IMR-90 (cell line): ENCODE data around the gene ABCG4. TPM values are rescaled to one million over a fixed set of nuclear protein-coding genes. Genes with fewer than 3 reads are reported as not detected.

Experiments
- ATAC-seq: fragments of 200-7000 bp; cut with Tn5 transposase; 2 replicates; pipeline ENCODE4 v1.9.1; 2020; ENCODE audit warnings: low read depth, mild to moderate bottlenecking, moderate library complexity
- BruUV-seq: library from RNA; stranded (reverse); fragments of 400-500 nt; replicated peaks from 2 replicates; lab custom pipeline; 2021; lab: Mats Ljungman, UMichigan
- CTCF ChIA-PET: fragments of 300-600 bp; formaldehyde crosslinking; extraction: SDS; loops from one replicate; lab custom pipeline; 2021; ENCODE audit warnings: antibody characterized with exemption; lab: Yijun Ruan, JAX
- POLR2A ChIA-PET: fragments of 300-600 bp; sonication (Branson Sonifier 250); formaldehyde crosslinking; loops from one replicate; lab custom pipeline; 2022; ENCODE audit warnings: antibody characterized with exemption; ENCODE audit not compliant: unreplicated experiment; lab: Charles Lee
- DNase-seq: peaks from one replicate; pipeline ENCODE4 v3.0.0; 2013
- H2AFZ ChIP-seq: replicated peaks from 2 replicates; pipeline ENCODE3; 2013; ENCODE audit warnings: low read length, mild to moderate bottlenecking; ENCODE audit not compliant: poor library complexity
- H2AK5ac ChIP-seq: 2 replicates; pipeline ENCODE4 v1.6.1; 2013; ENCODE audit warnings: low read depth, low read length, inconsistent platforms
- H2AK9ac ChIP-seq: replicated peaks from 2 replicates; pipeline ENCODE3; 2013; ENCODE audit warnings: mild to moderate bottlenecking, low read depth, low read length, moderate library complexity; ENCODE audit not compliant: poor library complexity
- H2BK120ac ChIP-seq: 2 replicates; pipeline ENCODE4 v1.6.1; 2013; ENCODE audit warnings: low read depth, low read length, inconsistent platforms
- H2BK15ac ChIP-seq: 3 replicates; pipeline ENCODE4 v1.6.1; 2013; ENCODE audit warnings: low read depth, low read length, inconsistent platforms
- H2BK20ac ChIP-seq: 2 replicates; pipeline ENCODE4 v1.6.1; 2013; ENCODE audit warnings: low read depth, mild to moderate bottlenecking, inconsistent platforms, low read length, moderate library complexity
- H2BK5ac ChIP-seq: 2 replicates; pipeline ENCODE4 v1.6.1; 2013; ENCODE audit warnings: mild to moderate bottlenecking, low read depth, low read length, inconsistent platforms; ENCODE audit not compliant: poor library complexity, severe bottlenecking
- H3K14ac ChIP-seq: replicated peaks from 2 replicates; pipeline ENCODE4 v1.6.1; 2013; ENCODE audit warnings: low read depth, low read length, inconsistent platforms
- H3K18ac ChIP-seq: 2 replicates; pipeline ENCODE4 v1.6.1; 2013; ENCODE audit warnings: low read depth, low read length, control low read depth
- H3K23ac ChIP-seq: 2 replicates; pipeline ENCODE4 v1.6.1; 2013; ENCODE audit warnings: low read depth, low read length, inconsistent platforms
- H3K27ac ChIP-seq: 2 replicates; pipeline ENCODE4 v1.5.1; 2013; ENCODE audit warnings: mild to moderate bottlenecking, control low read depth, low read length; ENCODE audit not compliant: insufficient read depth
- H3K27me3 ChIP-seq: 2 replicates; pipeline ENCODE4 v1.6.1; 2013; ENCODE audit warnings: low read length; ENCODE audit not compliant: control insufficient read depth, insufficient read depth
- H3K36me3 ChIP-seq: 2 replicates; pipeline ENCODE4 v1.6.1; 2013; ENCODE audit warnings: low read length, mixed read lengths; ENCODE audit not compliant: control insufficient read depth, insufficient read depth
- H3K4ac ChIP-seq: 2 replicates; pipeline ENCODE4 v1.6.1; 2013; ENCODE audit warnings: low read depth, low read length, inconsistent platforms
- H3K4me1 ChIP-seq: 2 replicates; pipeline ENCODE4 v1.6.1; 2013; ENCODE audit warnings: low read length, mixed read lengths; ENCODE audit not compliant: control insufficient read depth, insufficient read depth
- H3K4me2 ChIP-seq: 2 replicates; pipeline ENCODE4 v1.6.1; 2013; ENCODE audit warnings: low read depth, mild to moderate bottlenecking, control low read depth, low read length, moderate library complexity
- H3K4me3 ChIP-seq: 2 replicates; pipeline ENCODE4 v1.5.1; 2013; ENCODE audit warnings: low read depth, mild to moderate bottlenecking, control low read depth, low read length, moderate library complexity; ENCODE audit not compliant: insufficient read depth
- H3K56ac ChIP-seq: 2 replicates; pipeline ENCODE4 v1.6.1; 2013; ENCODE audit warnings: low read length, inconsistent platforms; ENCODE audit not compliant: insufficient read depth; ENCODE audit errors: extremely low read depth
- H3K79me1 ChIP-seq, 2 experiments: 2 replicates each; pipeline ENCODE4 v1.6.1; 2013; ENCODE audit warnings: low read length in 2 of 2, inconsistent platforms in 1 of 2, low read depth in 1 of 2
- H3K9ac ChIP-seq: 2 replicates; pipeline ENCODE4 v1.6.1; 2013; ENCODE audit warnings: low read depth, low read length, control low read depth
- H3K9me1 ChIP-seq: 2 replicates; pipeline ENCODE4 v1.6.1; 2013; ENCODE audit warnings: low read length, inconsistent platforms; ENCODE audit not compliant: insufficient read depth
- H3K9me3 ChIP-seq: 2 replicates; pipeline ENCODE4 v1.6.1; 2013; ENCODE audit warnings: low read length; ENCODE audit not compliant: control insufficient read depth, insufficient read depth
- H4K20me1 ChIP-seq: 2 replicates; pipeline ENCODE4 v1.6.1; 2013; ENCODE audit warnings: low read length, inconsistent platforms; ENCODE audit not compliant: insufficient read depth
- H4K5ac ChIP-seq: 2 replicates; pipeline ENCODE4 v1.6.1; 2013; ENCODE audit warnings: mild to moderate bottlenecking, low read depth, low read length, control low read depth
- H4K8ac ChIP-seq, 2 experiments: 2 replicates each; pipeline ENCODE4 v1.6.1; 2013; ENCODE audit warnings: low read depth in 2 of 2, low read length in 2 of 2, control low read depth in 1 of 2, inconsistent platforms in 1 of 2
- H4K91ac ChIP-seq: 2 replicates; pipeline ENCODE4 v1.6.1; 2013; ENCODE audit warnings: low read depth, low read length, inconsistent platforms; ENCODE audit not compliant: insufficient read depth
- BHLHE40 ChIP-seq: fragments of 150-350 bp; IDR thresholded peaks from 2 replicates; pipeline ENCODE4 v1.6.1; 2016; ENCODE audit warnings: mild to moderate bottlenecking, low read depth, low read length
- MAFK ChIP-seq: IDR thresholded peaks from 2 replicates; pipeline ENCODE4 v1.6.1; 2012; ENCODE audit warnings: low read depth, low read length, improper control_type of control experiment
- MXI1 ChIP-seq: IDR thresholded peaks from 2 replicates; pipeline ENCODE4 v1.6.1; 2012; ENCODE audit warnings: low read depth, mild to moderate bottlenecking, low read length, moderate library complexity, borderline replicate concordance
- RAD21 ChIP-seq: IDR thresholded peaks from 2 replicates; pipeline ENCODE4 v1.6.1; 2012; ENCODE audit warnings: low read length, improper control_type of control experiment
- RFX5 ChIP-seq: IDR thresholded peaks from 2 replicates; pipeline ENCODE4 v1.8.0; 2012; ENCODE audit warnings: low read depth, mild to moderate bottlenecking, low read length, moderate library complexity
- USF2 ChIP-seq: fragments of 150-350 bp; IDR thresholded peaks from 2 replicates; pipeline ENCODE4 v1.6.1; 2017; ENCODE audit warnings: mild to moderate bottlenecking, antibody characterized with exemption, low read length, low read depth
- WGBS, 2 experiments: methylation state at CpG; one replicate each; pipeline versions ENCODE4 v1.1.5 to v1.1.7; 2013; ENCODE audit warnings: missing lambda C conversion rate in 2 of 2; ENCODE audit not compliant: insufficient read length in 1 of 2; ENCODE audit errors: extremely low coverage in 2 of 2; 5-methylcytosine and 5-hydroxymethylcytosine counted together
- dilution Hi-C: fragments of 300-500 bp; cut with HindIII; formaldehyde crosslinking; loops from one replicate; pipeline ENCODE4 v1.14.3; 2018; ENCODE audit warnings: low sequenced_read_pairs; ENCODE audit not compliant: unreplicated experiment
- in situ Hi-C: fragments of 300-500 bp; cut with MboI; formaldehyde crosslinking; loops from 3 replicates; pipeline ENCODE4 v1.14.3; 2019; ENCODE audit warnings: low sequenced_read_pairs, inconsistent platforms, mixed read lengths
- intact Hi-C: fragments of 100-400 bp; cut with micrococcal nuclease; formaldehyde crosslinking; loops from 2 replicates; pipeline ENCODE4 v1.10.0; 2022
- polyA plus RNA-seq, 3 experiments: library from polyadenylated mRNA; depleted of rRNA; stranded (reverse); fragments of >200 nt; gene quantifications; 2 replicates each; pipeline ENCODE4 v1.2.3, GENCODE V29; 2012; ENCODE audit warnings: low replicate concordance in 1 of 3
- total RNA-seq: library from RNA; depleted of rRNA; stranded (reverse); fragments of >200 nt; gene quantifications from 2 replicates; pipeline ENCODE4 v1.2.3, GENCODE V29; 2012

The ABCG4 gene
- total and polyA plus RNA-seq, 2 of the 4 experiments (the other 2 are of a cell fraction): under 0.01 to 0.26 TPM

DNA sequence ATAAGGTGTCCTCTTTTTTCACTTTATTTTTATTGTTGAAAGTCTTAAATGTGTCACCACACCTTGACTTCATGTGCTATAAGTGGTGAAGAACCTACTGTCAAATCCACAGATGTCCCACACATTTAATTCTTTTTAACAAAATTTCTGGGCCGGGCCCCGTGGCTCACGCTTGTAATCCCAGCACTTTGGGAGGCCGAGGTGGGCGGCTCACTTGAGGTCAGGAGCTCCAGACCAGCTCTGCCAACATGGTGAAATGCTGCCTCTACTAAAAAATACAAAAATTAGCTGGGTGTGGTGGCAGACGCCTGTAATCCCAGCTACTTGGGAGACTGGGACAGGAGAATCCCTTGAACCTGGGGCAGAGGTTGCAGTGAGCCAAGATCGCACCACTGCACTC is 60.3 kb downstream of the ABCG4 start:
- Histone ChIP-seq H3K36me3 (no peaks in the 10 kb centered on the region), H2BK5ac (no peak overlapping the region), H2BK15ac (no peak overlapping the region), H4K91ac (no peak overlapping the region), H3K56ac (no peak overlapping the region), H4K20me1 (peaks cover 45% of the 10 kb centered on the region), H3K18ac (no peak overlapping the region), H3K9me1 (peaks cover 9% of the 10 kb centered on the region), H2BK120ac (no peak overlapping the region), H3K9ac (no peak overlapping the region), H3K4me1 (peaks cover 5% of the 10 kb centered on the region), H3K27me3 (no peaks in the 10 kb centered on the region), H3K4ac (no peak overlapping the region), H4K8ac (no peak overlapping the region), H4K5ac (no peak overlapping the region), H3K4me2 (0 out of 2 replicates have a peak overlapping the region, but pooled peaks have one; percentile 2), H3K4me3 (no peak overlapping the region), H3K27ac (no peak overlapping the region), H3K23ac (no peak overlapping the region), H3K14ac (no peak overlapping the region), H2AK9ac (no peak overlapping the region), H3K9me3 (no peaks in the 10 kb centered on the region), H2AK5ac (no peak overlapping the region), H2AFZ (no peak overlapping the region), H2BK20ac (no peak overlapping the region), H3K79me1 (peaks cover 6 to 46% of the 10 kb centered on the region in 2 experiments; a peak in 3 of 4 replicates)
- WGBS, 2 experiments: 73% methylated on average over 3 of the region's 7 CpGs; no CpG with 5 or more reads in 1 of the 2 experiments
- TF ChIP-seq USF2 (no peak), BHLHE40 (no peak), RFX5 (no peak), MXI1 (no peak), MAFK (no peak), RAD21 (no peak)
- dilution Hi-C loops: no loop called here
- ATAC-seq (no peak), DNase-seq (no peak)
- intact Hi-C loops: loop anchor here (5.0 kb wide), 1 partner anchor 53 kb away; no protein-coding TSS in a partner anchor
- in situ Hi-C loops: no loop called here
- ChIA-PET CTCF (interaction anchor here (0.6 kb wide), 1 partner anchor 44 kb away, joined by 4 read pairs; no protein-coding TSS in a partner anchor), POLR2A (no interaction called here)
- no TSS peak for BruUV-seq
